Vagina (tissue), 2 donors: ENCODE results near the gene TAMALIN. TPM values are rescaled to one million over a fixed set of nuclear protein-coding genes. Genes with fewer than 3 reads are reported as not detected.

Experiments
- DNase-seq, 2 donors: peaks; one replicate each; pipeline ENCODE4 v3.0.0-alpha.2; 2017; ENCODE audit errors: extremely low spot score in 2 of 2
- H3K27ac ChIP-seq: fragments of 200-600 bp; sonication (generic); one replicate; pipeline ENCODE4 v1.5.1; 2019
- H3K27me3 ChIP-seq: fragments of 200-600 bp; sonication (generic); one replicate; pipeline ENCODE4 v1.5.1; 2019
- H3K36me3 ChIP-seq, 2 donors: fragments of 200-600 bp; sonication (generic); one replicate each; pipeline ENCODE4 v1.5.1; 2017 to 2019
- H3K4me1 ChIP-seq: fragments of 200-600 bp; sonication (generic); one replicate; pipeline ENCODE4 v1.5.1; 2019
- H3K4me3 ChIP-seq, 2 donors: fragments of 200-600 bp; sonication (generic); 1 replicate in 1 of 2; 2 replicates in 1 of 2; pipeline ENCODE4 v1.5.1; 2016 to 2019
- H3K9me3 ChIP-seq: fragments of 200-600 bp; sonication (generic); one replicate; pipeline ENCODE4 v1.5.1; 2019
- CTCF ChIP-seq, 3 experiments: fragments of 450-650 bp in 2 of 3; fragments of 200-600 bp in 1 of 3; sonication (generic) in 1 of 3; IDR thresholded peaks; one replicate each; pipeline ENCODE4 v1.5.1; 2017 to 2019; ENCODE audit warnings: antibody characterized with exemption in 3 of 3, mild to moderate bottlenecking in 2 of 3, moderate library complexity in 2 of 3
- POLR2A ChIP-seq, 2 donors: fragments of 450-650 bp; IDR thresholded peaks; one replicate each; pipeline ENCODE4 v1.6.1; 2017; ENCODE audit warnings: antibody characterized with exemption in 2 of 2, mild to moderate bottlenecking in 2 of 2, moderate library complexity in 2 of 2
- POLR2AphosphoS5 ChIP-seq, 2 donors: sonication (generic); formaldehyde crosslinking; IDR thresholded peaks; one replicate each; pipeline ENCODE4 v1.9.0; 2017; ENCODE audit warnings: antibody characterized with exemption in 2 of 2, mild to moderate bottlenecking in 2 of 2, low read depth in 1 of 2; ENCODE audit not compliant: insufficient read depth in 1 of 2
- intact Hi-C: fragments of 100-400 bp; cut with DNase I; formaldehyde crosslinking; loops from one replicate; pipeline ENCODE4 v1.15.1; 2023
- total RNA-seq: library from RNA; depleted of rRNA; stranded (reverse); fragments of >200 nt; gene quantifications from one replicate; pipeline ENCODE4 v1.2.3, GENCODE V29; 2016

Gene TAMALIN
- total RNA-seq, 1 donor from 2014 or later: 47.1 TPM

GRCh38 chr12:52023182-52023975, 16.6 kb downstream of the TAMALIN start:
- intact Hi-C loops: no loop called here
- no peaks in the 10 kb centered on the region for H3K9me3 ChIP-seq
- TF ChIP-seq POLR2A (IDR thresholded peaks at IDR 0.05) (no peak), POLR2AphosphoS5 (IDR thresholded peaks at IDR 0.05; ENCODE audit: insufficient read depth in 1 of 2, low read depth in 1 of 2) (peak in 1 of 2 donors; percentile 53), CTCF (IDR thresholded peaks at IDR 0.05) (peak; percentile 94 to 99 (median 98))
- DNase-seq: no peak
- H3K36me3 ChIP-seq: no peaks in the 10 kb centered on the region
- H3K4me1 ChIP-seq: peaks cover 25% of the 10 kb centered on the region
- H3K27ac ChIP-seq: peak overlapping the region; percentile 40
- H3K27me3 ChIP-seq: no peaks in the 10 kb centered on the region
- H3K4me3 ChIP-seq: peak overlapping the region; percentile 52 to 64

DNA sequence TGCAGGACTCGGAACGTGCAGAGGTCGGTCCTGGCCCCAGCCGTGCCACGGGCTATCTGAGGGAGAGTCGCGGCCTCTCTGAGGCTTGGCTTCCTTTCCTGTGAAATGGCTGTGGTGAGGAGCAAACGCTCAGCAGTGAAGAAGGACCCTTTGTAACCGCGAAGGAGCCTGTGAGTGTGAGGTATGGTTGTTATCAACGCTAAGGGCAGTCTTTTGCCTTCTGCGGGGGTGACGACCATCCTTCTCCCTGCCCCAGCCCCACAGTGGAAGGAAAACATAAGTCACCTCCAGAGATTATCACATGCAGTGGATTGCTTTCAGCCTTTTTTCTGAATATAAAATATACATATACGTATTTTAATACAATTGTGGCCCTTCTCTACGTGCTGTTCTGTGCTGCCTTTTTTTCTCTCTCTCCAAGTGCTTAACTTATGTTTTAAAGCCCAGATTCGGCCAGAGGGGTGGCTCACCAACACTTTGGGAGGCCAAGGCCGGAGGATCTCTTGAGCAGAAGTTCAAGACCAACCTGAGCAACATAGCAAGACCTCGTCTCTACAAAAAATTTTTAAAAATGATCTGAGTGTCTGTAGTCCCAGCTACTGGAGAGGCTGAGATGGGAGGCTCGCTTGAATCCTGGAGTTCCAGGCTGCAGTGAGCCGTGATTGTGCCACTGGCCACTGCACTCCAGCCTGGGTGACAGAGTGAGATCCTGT, 17.4 kb downstream of the TAMALIN start:
- no peak for DNase-seq
- no peaks in the 10 kb centered on the region for H3K36me3 ChIP-seq
- peaks cover 25% of the 10 kb centered on the region for H3K4me1 ChIP-seq
- TF ChIP-seq POLR2AphosphoS5 (IDR thresholded peaks at IDR 0.05; ENCODE audit: insufficient read depth in 1 of 2, low read depth in 1 of 2) (no peak), POLR2A (IDR thresholded peaks at IDR 0.05) (no peak)
- no peaks in the 10 kb centered on the region for H3K27me3 ChIP-seq
- H3K4me3 ChIP-seq: peak overlapping the region; percentile 52 to 64
- H3K27ac ChIP-seq: peak overlapping the region; percentile 40
- H3K9me3 ChIP-seq: no peaks in the 10 kb centered on the region
- intact Hi-C loops: no loop called here

- H3K4me1 ChIP-seq: peaks cover 25% of the 10 kb centered on the region
- no peak for TF ChIP-seq CTCF (IDR thresholded peaks at IDR 0.05)
- TF ChIP-seq POLR2AphosphoS5 (IDR thresholded peaks at IDR 0.05; ENCODE audit: insufficient read depth in 1 of 2, low read depth in 1 of 2): no peak
- no peak for TF ChIP-seq POLR2A (IDR thresholded peaks at IDR 0.05)
- peak overlapping the region; percentile 84 for H3K27ac ChIP-seq
- no peaks in the 10 kb centered on the region for H3K36me3 ChIP-seq
- no peak for DNase-seq
- intact Hi-C loops: loop anchor here (5.0 kb wide), 1 partner anchor 57 kb away; no protein-coding TSS in a partner anchor
- H3K27me3 ChIP-seq: no peaks in the 10 kb centered on the region
- peak overlapping the region; percentile 21 to 30 for H3K4me3 ChIP-seq
- no peaks in the 10 kb centered on the region for H3K9me3 ChIP-seq
These were observed 18.1 kb downstream of the TAMALIN start for GRCh38 chr12:52024845-52025230.

GRCh38 chr12:52026263-52026662, 19.5 kb downstream of the TAMALIN start:
- H3K27me3 ChIP-seq: no peaks in the 10 kb centered on the region
- H3K36me3 ChIP-seq: no peaks in the 10 kb centered on the region
- intact Hi-C loops: loop anchor here (5.0 kb wide), 1 partner anchor 56 kb away; no protein-coding TSS in a partner anchor
- TF ChIP-seq CTCF (IDR thresholded peaks at IDR 0.05): no peak
- TF ChIP-seq POLR2AphosphoS5 (IDR thresholded peaks at IDR 0.05; ENCODE audit: insufficient read depth in 1 of 2, low read depth in 1 of 2): no peak
- TF ChIP-seq POLR2A (IDR thresholded peaks at IDR 0.05): no peak
- H3K9me3 ChIP-seq: no peaks in the 10 kb centered on the region
- DNase-seq: no peak
- H3K4me3 ChIP-seq: no peak overlapping the region
- peaks cover 25% of the 10 kb centered on the region for H3K4me1 ChIP-seq
- H3K27ac ChIP-seq: peak overlapping the region; percentile 84

DNA sequence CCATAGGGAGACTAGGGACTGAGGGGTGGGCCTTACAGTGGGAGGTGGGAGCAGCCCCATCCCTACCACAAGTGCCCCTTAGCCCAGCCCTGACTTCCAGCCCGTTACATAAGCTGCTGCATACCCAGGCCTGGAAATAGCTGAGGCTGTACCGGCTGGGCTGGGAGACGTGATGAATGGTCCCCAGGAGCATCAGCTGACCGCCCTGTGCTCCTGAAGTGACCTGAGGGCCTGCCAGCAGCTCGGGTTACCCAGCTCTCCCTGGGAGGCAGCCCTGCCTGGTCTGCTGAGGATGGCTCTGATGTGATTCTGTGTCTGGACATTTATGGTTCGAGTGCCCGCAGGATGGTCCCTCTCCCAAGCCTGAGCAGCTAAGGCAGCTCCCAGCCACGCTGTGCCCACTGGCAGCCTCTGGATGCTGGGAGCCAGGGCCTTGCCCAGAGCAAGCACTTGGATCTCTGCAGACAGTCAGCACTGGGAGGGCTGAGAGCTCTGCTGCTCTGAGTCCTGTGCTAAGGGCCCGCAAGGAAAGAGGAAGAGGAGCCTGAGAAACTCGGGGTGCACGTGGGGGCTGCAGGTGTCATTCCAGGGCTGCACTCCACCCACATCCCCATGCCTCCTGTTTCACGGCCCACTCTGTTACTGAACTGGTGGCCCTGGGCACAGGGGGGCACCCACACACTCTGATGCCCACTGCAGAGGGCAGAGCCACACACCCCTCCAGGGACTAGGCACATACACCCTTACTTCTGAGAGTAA, 20.5 kb downstream of the TAMALIN start:
- DNase-seq: no peak
- Histone ChIP-seq H3K4me1 (peaks cover 30% of the 10 kb centered on the region), H3K27me3 (no peaks in the 10 kb centered on the region), H3K27ac (peak overlapping the region; percentile 84), H3K9me3 (no peaks in the 10 kb centered on the region), H3K36me3 (no peaks in the 10 kb centered on the region), H3K4me3 (no peak overlapping the region)
- no peak for TF ChIP-seq POLR2AphosphoS5 (IDR thresholded peaks at IDR 0.05; ENCODE audit: insufficient read depth in 1 of 2, low read depth in 1 of 2)
- no peak for TF ChIP-seq POLR2A (IDR thresholded peaks at IDR 0.05)
- no peak for TF ChIP-seq CTCF (IDR thresholded peaks at IDR 0.05)
- intact Hi-C loops: loop anchor here (5.0 kb wide), 1 partner anchor 55 kb away; no protein-coding TSS in a partner anchor
